Ovary (tissue), 9 donors: ENCODE results near the gene OSGEP. TPM values are rescaled to one million over a fixed set of nuclear protein-coding genes. Genes with fewer than 3 reads are reported as not detected.

Source experiments
- DNase-seq, 5 donors: peaks; one replicate each; pipeline ENCODE4 v3.0.0-alpha.2; 2019 to 2020
- H3K27ac ChIP-seq, 2 donors: fragments of 200-600 bp; one replicate each; pipeline versions ENCODE4 v1.5.1 to v1.8.0; 2019 to 2022
- H3K27me3 ChIP-seq: fragments of 200-600 bp; one replicate; pipeline ENCODE4 v1.8.0; 2022
- H3K36me3 ChIP-seq: fragments of 200-600 bp; sonication (generic); one replicate; pipeline ENCODE4 v1.5.1; 2019
- H3K4me1 ChIP-seq: one replicate; pipeline ENCODE4 v1.8.1; 2013; ENCODE audit warnings: mild to moderate bottlenecking, moderate library complexity; ENCODE audit not compliant: insufficient read depth
- H3K4me3 ChIP-seq: fragments of 200-600 bp; sonication (generic); one replicate; pipeline ENCODE4 v1.5.1; 2017
- H3K9me3 ChIP-seq, 2 donors: fragments of 200-600 bp in 1 of 2; sonication (generic) in 1 of 2; one replicate each; pipeline versions ENCODE4 v1.5.1 to v1.8.1; 2013 to 2019; ENCODE audit warnings: mild to moderate bottlenecking in 1 of 2, moderate library complexity in 1 of 2
- EP300 ChIP-seq: sonication (generic); formaldehyde crosslinking; IDR thresholded peaks from one replicate; pipeline ENCODE4 v1.6.1; 2017; ENCODE audit warnings: antibody characterized with exemption
- POLR2A ChIP-seq: fragments of 450-650 bp; IDR thresholded peaks from one replicate; pipeline ENCODE4 v1.6.1; 2017; ENCODE audit warnings: antibody characterized with exemption, mild to moderate bottlenecking, moderate library complexity
- WGBS, 3 donors: extraction: QIAGEN DNeasy Blood & Tissue Kit in 1 of 3; methylation state at CpG; one replicate each; pipeline versions ENCODE4 v1.1.5 to v1.1.7; 2013 to 2017; 5-methylcytosine and 5-hydroxymethylcytosine counted together
- intact Hi-C, 4 donors: fragments of 100-400 bp; cut with DNase I; formaldehyde crosslinking; loops; one replicate each; pipeline versions ENCODE4 v1.11.0 to v1.15.1; 2022 to 2023
- polyA plus RNA-seq, 2 donors: library from polyadenylated mRNA; stranded (reverse); fragments of 200-250 nt in 1 of 2; fragments of 350-450 nt in 1 of 2; fragmentation: Illumina TruSeq in 1 of 2; extraction: RNeasy Lipid Tissue Mini Kit (QIAGEN cat#74804) in 1 of 2; gene quantifications; one replicate each; pipeline ENCODE4 v1.2.3, GENCODE V29; 2013 to 2014
- small RNA-seq: library from RNA; depleted of rRNA; stranded (forward); fragments of <200 nt; gene quantifications from one replicate; pipeline ENCODE3, GENCODE V24; 2016
- total RNA-seq, 7 donors: library from RNA; depleted of rRNA in 2 of 7; stranded (reverse); fragments of >200 nt in 2 of 7; fragmentation: NEBNext Ultra II Directional in 3 of 7; extraction: Animal tissue kit (Norgen Biotek cat#: 25700) in 3 of 7; gene quantifications; one replicate each; pipeline versions ENCODE4 v1.1.0 to v1.2.4, GENCODE V29; 2016 to 2023
- TF ChIP-seq, protein P1 (sequence below), 3 donors: fragments of 450-650 bp in 2 of 3; fragments of 200-600 bp in 1 of 3; IDR thresholded peaks; one replicate each; pipeline versions ENCODE4 v1.5.1 to v1.8.0; 2016 to 2022; ENCODE audit warnings: antibody characterized with exemption in 3 of 3, mild to moderate bottlenecking in 1 of 3
- donor health status: DM: no; HTN: no; CAD: no; lungs with moderate emphysema.
- donor health status: DM: no; HTN: no; CAD: no.
- donor health status: Bipolar disorder and iron deficiency.
- donor health status: DM: yes; HTN: yes; CAD: no.
- donor health status: DM: no; HTN: no; CAD: no.
- donor health status: DM: yes; HTN: yes; CAD: no.

OSGEP gene
- total and polyA plus RNA-seq, 9 donors = 31.8 to 68.8 (median 38.1) TPM

DNA sequence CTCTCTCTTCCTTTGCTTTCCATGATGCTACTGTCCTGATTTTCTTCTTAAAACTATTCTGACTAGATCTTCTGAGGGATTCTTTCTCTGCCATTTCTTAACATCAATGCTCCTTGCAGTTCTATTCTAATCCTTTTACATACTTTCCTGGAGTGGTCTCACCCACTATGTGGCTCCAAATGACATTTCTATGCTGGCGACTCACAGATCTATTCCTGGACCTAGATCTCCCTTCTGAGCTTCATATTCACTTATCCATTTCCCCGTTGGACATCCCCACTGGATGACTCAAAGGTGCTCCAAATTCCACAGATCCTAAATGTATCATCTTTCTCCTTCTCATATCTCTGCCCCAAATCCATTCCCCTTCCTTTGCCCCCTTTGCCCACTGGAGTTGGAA is 45.4 kb downstream of the OSGEP start:
- DNase-seq = no peak
- no peaks in the 10 kb centered on the region for H3K9me3 ChIP-seq
- intact Hi-C loops = no loop called here
- no peaks in the 10 kb centered on the region for H3K4me1 ChIP-seq
- H3K27me3 ChIP-seq = no peaks in the 10 kb centered on the region
- H3K36me3 ChIP-seq = no peaks in the 10 kb centered on the region
- no peak overlapping the region for H3K27ac ChIP-seq
- 78 to 91% (median 85%) methylated on average over 2 of the region's 2 CpGs for WGBS, 3 donors
- no peak overlapping the region for H3K4me3 ChIP-seq
- TF ChIP-seq EP300 (no peak), POLR2A (no peak)

DNA sequence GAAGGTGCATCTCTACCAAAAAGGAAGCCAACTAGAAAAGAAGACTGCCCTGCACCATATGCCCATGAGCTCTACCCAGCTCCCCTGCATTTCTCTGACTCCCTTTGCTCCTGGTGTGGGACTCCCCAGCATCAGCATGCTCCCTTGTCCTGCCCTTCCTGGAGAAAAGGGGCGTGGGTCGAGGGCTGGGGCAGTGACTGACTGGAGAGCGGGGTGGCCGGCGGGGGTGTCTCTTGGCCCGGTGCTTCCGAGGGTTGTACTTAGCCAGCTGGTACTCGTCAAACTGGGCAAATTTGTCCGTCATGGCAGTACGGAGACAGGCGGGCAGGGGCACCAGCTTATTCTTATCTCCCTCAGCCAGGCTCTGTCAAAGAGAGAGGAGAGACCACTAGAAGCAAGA is 51.1 kb downstream of the OSGEP start:
- Histone ChIP-seq H3K27me3 (no peaks in the 10 kb centered on the region), H3K36me3 (no peaks in the 10 kb centered on the region), H3K27ac (no peak overlapping the region), H3K9me3 (no peaks in the 10 kb centered on the region), H3K4me3 (no peak overlapping the region), H3K4me1 (no peaks in the 10 kb centered on the region)
- DNase-seq = no peak
- intact Hi-C loops = no loop called here
- TF ChIP-seq POLR2A (no peak), EP300 (no peak)
- TF ChIP-seq, protein P1, sequence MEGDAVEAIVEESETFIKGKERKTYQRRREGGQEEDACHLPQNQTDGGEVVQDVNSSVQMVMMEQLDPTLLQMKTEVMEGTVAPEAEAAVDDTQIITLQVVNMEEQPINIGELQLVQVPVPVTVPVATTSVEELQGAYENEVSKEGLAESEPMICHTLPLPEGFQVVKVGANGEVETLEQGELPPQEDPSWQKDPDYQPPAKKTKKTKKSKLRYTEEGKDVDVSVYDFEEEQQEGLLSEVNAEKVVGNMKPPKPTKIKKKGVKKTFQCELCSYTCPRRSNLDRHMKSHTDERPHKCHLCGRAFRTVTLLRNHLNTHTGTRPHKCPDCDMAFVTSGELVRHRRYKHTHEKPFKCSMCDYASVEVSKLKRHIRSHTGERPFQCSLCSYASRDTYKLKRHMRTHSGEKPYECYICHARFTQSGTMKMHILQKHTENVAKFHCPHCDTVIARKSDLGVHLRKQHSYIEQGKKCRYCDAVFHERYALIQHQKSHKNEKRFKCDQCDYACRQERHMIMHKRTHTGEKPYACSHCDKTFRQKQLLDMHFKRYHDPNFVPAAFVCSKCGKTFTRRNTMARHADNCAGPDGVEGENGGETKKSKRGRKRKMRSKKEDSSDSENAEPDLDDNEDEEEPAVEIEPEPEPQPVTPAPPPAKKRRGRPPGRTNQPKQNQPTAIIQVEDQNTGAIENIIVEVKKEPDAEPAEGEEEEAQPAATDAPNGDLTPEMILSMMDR (IDR thresholded peaks at IDR 0.05) = no peak
- 79 to 83% (median 81%) methylated on average over 11 of the region's 11 CpGs for WGBS, 3 donors

DNA sequence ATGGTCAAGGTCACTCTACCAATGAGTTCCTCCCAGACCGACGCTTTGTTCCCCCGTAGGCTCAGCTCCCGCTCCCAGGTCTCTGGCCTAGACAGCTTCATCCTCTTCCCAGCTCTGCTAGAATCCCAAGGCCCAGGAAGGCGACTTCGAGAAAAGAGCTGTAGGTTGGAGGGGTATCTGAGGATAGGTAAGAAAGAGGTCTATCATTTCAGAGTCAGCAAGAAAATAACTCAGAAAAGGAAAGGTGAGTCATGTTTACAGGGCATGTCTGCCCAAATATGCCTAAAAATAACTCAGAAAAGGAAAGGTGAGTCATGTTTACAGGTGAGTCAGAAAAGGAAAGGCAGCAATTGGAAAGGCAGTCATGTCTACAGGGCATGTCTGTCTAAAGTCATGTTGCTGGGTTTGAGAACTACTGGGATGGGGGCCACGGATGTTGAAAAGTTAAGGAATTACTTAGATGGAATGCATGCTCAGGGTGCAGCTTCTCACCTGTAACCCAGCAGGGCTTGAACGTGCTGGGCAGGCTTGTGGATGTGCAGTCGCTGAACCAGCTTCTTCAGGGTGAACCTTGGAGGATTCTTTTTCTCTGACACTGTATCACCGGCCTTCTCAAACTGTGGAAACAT is 53.5 kb downstream of the OSGEP start:
- TF ChIP-seq POLR2A = no peak
- TF ChIP-seq EP300 = no peak
- TF ChIP-seq, protein P1 (IDR thresholded peaks at IDR 0.05) = no peak
- intact Hi-C loops = no loop called here
- no peaks in the 10 kb centered on the region for H3K36me3 ChIP-seq

DNA sequence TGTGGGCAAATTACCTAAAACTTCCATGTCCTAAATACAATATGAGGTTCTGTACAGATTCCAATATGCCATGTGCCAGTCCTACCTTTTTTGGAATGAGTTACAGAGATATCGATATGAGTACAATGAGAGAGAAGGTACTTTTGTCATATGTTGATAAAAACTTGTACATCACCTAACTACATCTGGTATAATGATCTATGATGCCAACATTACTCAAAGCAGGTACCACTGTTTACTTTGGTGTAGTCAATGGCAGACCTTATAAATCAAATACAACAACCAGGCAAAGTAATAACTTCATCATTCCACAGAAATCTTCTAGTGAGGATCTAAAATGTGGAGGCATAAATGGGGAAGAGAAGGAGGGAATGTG is 54.0 kb downstream of the OSGEP start:
- no peaks in the 10 kb centered on the region for H3K36me3 ChIP-seq
- intact Hi-C loops = no loop called here
- 95 to 100% (median 97%) methylated on average over 1 of the region's 1 CpG for WGBS, 3 donors

More for the DNA sequence above, 53.5 kb downstream of the OSGEP start:
- Histone ChIP-seq H3K27me3 (no peaks in the 10 kb centered on the region), H3K27ac (no peak overlapping the region), H3K4me1 (no peaks in the 10 kb centered on the region), H3K4me3 (no peak overlapping the region), H3K9me3 (no peaks in the 10 kb centered on the region)
- 72 to 83% (median 76%) methylated on average over 10 of the region's 10 CpGs for WGBS, 3 donors
- DNase-seq = no peak

DNA sequence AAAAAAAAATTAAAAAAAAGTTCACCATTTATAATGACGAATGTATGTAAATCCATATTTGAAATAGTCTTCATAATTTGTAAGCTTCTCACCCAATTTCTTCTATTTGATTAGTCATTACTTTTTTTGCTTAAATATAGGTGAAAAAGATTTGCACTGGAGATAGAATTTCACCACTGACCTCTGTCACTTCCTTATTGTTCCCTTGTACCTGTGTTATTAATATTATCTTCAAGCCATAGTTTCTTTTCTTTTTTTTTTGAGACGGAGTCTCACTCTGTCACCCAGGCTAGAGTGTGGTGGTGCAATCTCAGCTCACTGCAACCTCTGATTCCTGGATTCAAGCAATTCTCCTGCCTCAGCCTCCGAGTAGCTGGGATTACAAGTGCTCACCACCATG is 57.1 kb downstream of the OSGEP start:
- H3K27me3 ChIP-seq = no peaks in the 10 kb centered on the region
- H3K4me1 ChIP-seq = no peaks in the 10 kb centered on the region
- 93 to 95% (median 95%) methylated on average over 3 of the region's 3 CpGs for WGBS, 3 donors
- no peaks in the 10 kb centered on the region for H3K9me3 ChIP-seq
- TF ChIP-seq, protein P1 (IDR thresholded peaks at IDR 0.05) = no peak
- no peak for TF ChIP-seq POLR2A
- no peak for TF ChIP-seq EP300
- DNase-seq = no peak
- H3K4me3 ChIP-seq = no peak overlapping the region
- H3K27ac ChIP-seq = no peak overlapping the region
- H3K36me3 ChIP-seq = no peaks in the 10 kb centered on the region
- intact Hi-C loops = no loop called here

More for the DNA sequence above, 54.0 kb downstream of the OSGEP start:
- no peaks in the 10 kb centered on the region for H3K4me1 ChIP-seq
- no peaks in the 10 kb centered on the region for H3K9me3 ChIP-seq
- no peak overlapping the region for H3K27ac ChIP-seq
- TF ChIP-seq EP300 (no peak), POLR2A (no peak)
- TF ChIP-seq, protein P1 (IDR thresholded peaks at IDR 0.05) = no peak
- no peak for DNase-seq
- no peaks in the 10 kb centered on the region for H3K27me3 ChIP-seq
- no peak overlapping the region for H3K4me3 ChIP-seq

Small RNAs within 50 kb of the gene (small RNA-seq; reads per million reads assigned to genes)
- 0.35 reads per million for gene RNA5SP382

Other genes starting within 250 kb of the OSGEP start
- not detected for gene OR11H6, start 231.1 kb downstream of the OSGEP start, total RNA-seq
- not detected for gene OR11H6, start 231.1 kb downstream of the OSGEP start, polyA plus RNA-seq
- gene OR11H7, start 225.8 kb downstream of the OSGEP start, total RNA-seq = not detected
- gene OR11H7, start 225.8 kb downstream of the OSGEP start, polyA plus RNA-seq = not detected
- not detected for gene OR11H4, start 215.5 kb downstream of the OSGEP start, total RNA-seq
- not detected for gene OR11H4, start 215.5 kb downstream of the OSGEP start, polyA plus RNA-seq
- gene TTC5, start 148.9 kb downstream of the OSGEP start, total RNA-seq = 10 to 100 TPM in 6 of 7 donors, 1 to 10 TPM in 1; 9.4 to 22.0 (median 17.1) TPM
- gene TTC5, start 148.9 kb downstream of the OSGEP start, polyA plus RNA-seq = 10 to 100 TPM in 1 of 2 donors, 1 to 10 TPM in 1; 7.9 to 14.2 TPM
- gene CCNB1IP1, start 121.5 kb downstream of the OSGEP start, total RNA-seq = 100 to 1,000 TPM in 2 of 7 donors, 10 to 100 TPM in 5; 57.1 to 140 (median 85.6) TPM
- gene CCNB1IP1, start 121.5 kb downstream of the OSGEP start, polyA plus RNA-seq = 100 to 1,000 TPM; 104 to 150 TPM
- 10 to 100 TPM in 5 of 7 donors, 1 to 10 TPM in 2; 7.1 to 25.6 (median 22.8) TPM for gene PARP2, start 111.2 kb downstream of the OSGEP start, total RNA-seq
- gene PARP2, start 111.2 kb downstream of the OSGEP start, polyA plus RNA-seq = 10 to 100 TPM; 16.5 to 38.7 TPM
- gene TEP1, start 41.3 kb downstream of the OSGEP start, total RNA-seq = 10 to 100 TPM in 6 of 7 donors, 1 to 10 TPM in 1; 8.2 to 24.0 (median 18.2) TPM
- gene TEP1, start 41.3 kb downstream of the OSGEP start, polyA plus RNA-seq = 10 to 100 TPM in 1 of 2 donors, 1 to 10 TPM in 1; 8.5 to 29.1 TPM
- gene KLHL33, start 18.6 kb downstream of the OSGEP start, total RNA-seq = 1 to 10 TPM in 2 of 7 donors, under 1 TPM in 5; under 0.01 to 1.2 (median 0.72) TPM
- 1 to 10 TPM in 1 of 2 donors, under 1 TPM in 1; 0.73 to 1.1 TPM for gene KLHL33, start 18.6 kb downstream of the OSGEP start, polyA plus RNA-seq
- 100 to 1,000 TPM; 141 to 172 (median 159) TPM for gene APEX1, start 414 bp upstream of the OSGEP start, total RNA-seq
- 100 to 1,000 TPM; 182 to 292 TPM for gene APEX1, start 414 bp upstream of the OSGEP start, polyA plus RNA-seq
- gene PIP4P1, start 6.6 kb upstream of the OSGEP start, total RNA-seq = 10 to 100 TPM; 11.8 to 32.0 (median 24.2) TPM
- 10 to 100 TPM; 29.7 to 32.9 TPM for gene PIP4P1, start 6.6 kb upstream of the OSGEP start, polyA plus RNA-seq
- 1 to 10 TPM; 3.4 to 9.2 (median 7.1) TPM for gene PNP, start 14.6 kb upstream of the OSGEP start, total RNA-seq
- gene PNP, start 14.6 kb upstream of the OSGEP start, polyA plus RNA-seq = 10 to 100 TPM in 1 of 2 donors, 1 to 10 TPM in 1; 8.5 to 23.0 TPM
- gene RNASE10, start 50.7 kb upstream of the OSGEP start, total RNA-seq = under 1 TPM in 5 of 7 donors, not detected in 2; 0.20 to 0.75 (median 0.53) TPM
- under 1 TPM in 1 of 2 donors, not detected in 1; 0.06 TPM for gene RNASE10, start 50.7 kb upstream of the OSGEP start, polyA plus RNA-seq
- gene RNASE9, start 106.2 kb upstream of the OSGEP start, total RNA-seq = not detected
- gene RNASE9, start 106.2 kb upstream of the OSGEP start, polyA plus RNA-seq = not detected
- not detected for gene RNASE11, start 133.2 kb upstream of the OSGEP start, total RNA-seq
- gene RNASE11, start 133.2 kb upstream of the OSGEP start, polyA plus RNA-seq = under 1 TPM in 1 of 2 donors, not detected in 1; 0.28 TPM
- not detected for gene RNASE12, start 136.6 kb upstream of the OSGEP start, total RNA-seq
- gene RNASE12, start 136.6 kb upstream of the OSGEP start, polyA plus RNA-seq = not detected
- gene OR6S1, start 186.9 kb upstream of the OSGEP start, total RNA-seq = not detected
- not detected for gene OR6S1, start 186.9 kb upstream of the OSGEP start, polyA plus RNA-seq
- gene RNASE4, start 229.7 kb upstream of the OSGEP start, total RNA-seq = 100 to 1,000 TPM in 3 of 7 donors, 10 to 100 TPM in 4; 42.0 to 179 (median 97.6) TPM
- 100 to 1,000 TPM; 156 to 183 TPM for gene RNASE4, start 229.7 kb upstream of the OSGEP start, polyA plus RNA-seq
- gene ANG, start 234.0 kb upstream of the OSGEP start, total RNA-seq = 10 to 100 TPM; 13.2 to 72.8 (median 39.1) TPM
- 10 to 100 TPM; 65.2 to 80.5 TPM for gene ANG, start 234.0 kb upstream of the OSGEP start, polyA plus RNA-seq